Measurements from ENCODE around the gene NADK2. TPM values are rescaled to one million over a fixed set of nuclear protein-coding genes. Genes with fewer than 3 reads are reported as not detected.
"Not testable (repeated sequence)": the region's sequence is repeated elsewhere in the genome, so short reads cannot be mapped to it uniquely, and the experiment has no call there.

The NADK2 gene
- total RNA-seq, 1 experiment from 2014 or later: 16.0 TPM

DNA sequence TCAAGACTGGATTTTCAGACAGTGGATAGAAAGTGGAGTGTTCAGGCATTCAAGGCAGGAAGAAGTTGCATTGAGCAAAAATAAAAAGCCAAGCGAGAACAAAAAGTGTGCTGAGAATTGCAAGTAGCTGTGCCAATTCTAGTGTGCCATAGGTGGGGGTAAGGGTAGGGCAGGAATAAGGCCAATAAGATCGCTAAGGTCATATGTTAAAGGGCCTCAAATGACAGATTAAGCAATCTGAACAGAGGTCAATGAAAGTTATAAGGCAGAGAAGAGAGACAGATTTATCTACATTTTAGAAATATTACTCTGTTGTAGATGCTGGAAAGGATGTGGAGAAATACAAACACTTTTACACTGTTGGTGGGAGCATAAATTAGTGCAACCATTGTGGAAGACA lies 36.4 kb downstream of the NADK2 start:
- H3K27me3 ChIP-seq (ENCODE audit: control insufficient read depth, insufficient read depth, low read length): no peaks in the 10 kb centered on the region
- no peaks in the 10 kb centered on the region for H3K36me3 ChIP-seq (replicated peaks; ENCODE audit: control insufficient read depth, insufficient read depth, low read length)

DNA sequence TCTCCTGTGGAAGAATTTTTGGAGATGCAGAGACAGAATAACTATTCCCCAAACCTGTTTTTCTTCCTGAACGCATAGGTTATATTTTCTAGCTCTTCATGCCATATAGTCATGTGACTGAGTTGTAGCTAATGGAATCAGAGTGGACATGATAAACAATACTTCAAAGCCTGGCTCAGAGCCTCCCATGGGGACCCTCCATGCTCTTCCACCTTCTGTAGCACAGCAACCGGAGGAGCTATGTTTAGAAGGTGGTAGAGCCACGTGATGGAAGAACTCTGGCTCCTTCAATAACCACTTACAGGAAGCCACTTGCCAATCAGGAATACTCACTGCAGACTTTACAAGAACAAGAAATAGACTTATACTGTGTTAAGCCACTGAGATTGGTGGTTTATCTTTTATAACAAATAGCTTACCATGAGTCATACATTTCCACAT lies 39.2 kb downstream of the NADK2 start:
- no peak for DNase-seq
- no peaks in the 10 kb centered on the region for H3K36me3 ChIP-seq (replicated peaks; ENCODE audit: control insufficient read depth, insufficient read depth, low read length)
- H3K27me3 ChIP-seq (ENCODE audit: control insufficient read depth, insufficient read depth, low read length): no peaks in the 10 kb centered on the region
- H3K4me3 ChIP-seq (ENCODE audit: insufficient read depth, low read depth, low read length): no peak overlapping the region

More for the DNA sequence above, 36.4 kb downstream of the NADK2 start:
- no peak for DNase-seq
- H3K4me3 ChIP-seq (ENCODE audit: insufficient read depth, low read depth, low read length): no peak overlapping the region

GRCh38 chr5:36200513-36200912 lies 41.2 kb downstream of the NADK2 start:
- DNase-seq: no peak
- H3K4me3 ChIP-seq (ENCODE audit: insufficient read depth, low read depth, low read length): no peak overlapping the region
- no peaks in the 10 kb centered on the region for H3K27me3 ChIP-seq (ENCODE audit: control insufficient read depth, insufficient read depth, low read length)
- H3K36me3 ChIP-seq (replicated peaks; ENCODE audit: control insufficient read depth, insufficient read depth, low read length): peaks cover 1% of the 10 kb centered on the region; the same call in 1 of the 2 replicates

GRCh38 chr5:36199620-36200019 lies 42.1 kb downstream of the NADK2 start:
- no peak for DNase-seq
- H3K4me3 ChIP-seq (ENCODE audit: insufficient read depth, low read depth, low read length): no peak overlapping the region
- H3K27me3 ChIP-seq (ENCODE audit: control insufficient read depth, insufficient read depth, low read length): no peaks in the 10 kb centered on the region
- peaks cover 1% of the 10 kb centered on the region; the same call in 1 of the 2 replicates for H3K36me3 ChIP-seq (replicated peaks; ENCODE audit: control insufficient read depth, insufficient read depth, low read length)

- not testable (repeated sequence) for H3K36me3 ChIP-seq (replicated peaks; ENCODE audit: control insufficient read depth, insufficient read depth, low read length); DNase-seq; H3K27me3 ChIP-seq (ENCODE audit: control insufficient read depth, insufficient read depth, low read length); H3K4me3 ChIP-seq (ENCODE audit: insufficient read depth, low read depth, low read length)
Observed at GRCh38 chr5:36198783-36199182, 42.9 kb downstream of the NADK2 start.

DNA sequence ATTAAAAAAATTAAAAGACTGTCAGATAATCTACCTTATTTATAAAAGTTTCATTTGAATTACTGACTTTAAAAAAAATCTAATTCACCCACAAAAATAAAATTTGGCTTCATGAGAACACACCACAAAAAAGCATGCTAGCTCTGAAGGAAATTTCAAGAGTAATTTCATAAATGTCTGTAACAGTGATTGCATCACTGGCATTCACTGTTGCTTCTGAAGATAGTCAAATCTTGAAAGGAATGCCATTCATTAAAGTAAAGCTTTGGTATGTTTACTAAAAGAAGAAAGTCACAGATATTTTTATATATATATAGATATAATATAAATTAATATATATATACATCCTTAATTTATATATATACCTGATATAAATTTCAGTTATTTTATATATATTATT lies 43.4 kb downstream of the NADK2 start:
- no peak for DNase-seq
- no peaks in the 10 kb centered on the region for H3K27me3 ChIP-seq (ENCODE audit: control insufficient read depth, insufficient read depth, low read length)
- no peak overlapping the region for H3K4me3 ChIP-seq (ENCODE audit: insufficient read depth, low read depth, low read length)
- peaks cover 1% of the 10 kb centered on the region; the same call in 1 of the 2 replicates for H3K36me3 ChIP-seq (replicated peaks; ENCODE audit: control insufficient read depth, insufficient read depth, low read length)

DNA sequence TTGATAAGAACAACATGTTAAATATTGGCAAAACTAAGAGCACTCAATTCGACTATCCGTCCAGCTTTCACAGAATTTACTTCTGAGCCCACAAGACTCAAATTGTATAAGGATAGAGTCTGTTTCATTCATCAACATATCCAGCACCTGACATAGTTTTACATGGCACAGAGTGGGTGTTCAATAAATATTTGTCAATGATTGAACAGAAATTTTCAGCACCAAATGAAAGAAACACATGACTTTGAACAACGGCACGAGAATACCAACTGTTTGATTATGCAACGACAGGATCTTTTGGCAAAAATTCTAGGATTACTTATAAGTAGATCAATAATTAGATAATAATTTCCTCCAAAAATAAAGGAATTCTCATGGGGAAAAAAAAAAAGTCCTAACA lies 48.0 kb downstream of the NADK2 start:
- peaks cover 1% of the 10 kb centered on the region; the same call in 1 of the 2 replicates for H3K36me3 ChIP-seq (replicated peaks; ENCODE audit: control insufficient read depth, insufficient read depth, low read length)
- no peak for DNase-seq
- no peak overlapping the region for H3K4me3 ChIP-seq (ENCODE audit: insufficient read depth, low read depth, low read length)
- H3K27me3 ChIP-seq (ENCODE audit: control insufficient read depth, insufficient read depth, low read length): no peaks in the 10 kb centered on the region

- H3K27me3 ChIP-seq (ENCODE audit: control insufficient read depth, insufficient read depth, low read length); DNase-seq; H3K4me3 ChIP-seq (ENCODE audit: insufficient read depth, low read depth, low read length); H3K36me3 ChIP-seq (replicated peaks; ENCODE audit: control insufficient read depth, insufficient read depth, low read length): not testable (repeated sequence)
Observed at GRCh38 chr5:36184408-36184807, 57.3 kb downstream of the NADK2 start.

DNA sequence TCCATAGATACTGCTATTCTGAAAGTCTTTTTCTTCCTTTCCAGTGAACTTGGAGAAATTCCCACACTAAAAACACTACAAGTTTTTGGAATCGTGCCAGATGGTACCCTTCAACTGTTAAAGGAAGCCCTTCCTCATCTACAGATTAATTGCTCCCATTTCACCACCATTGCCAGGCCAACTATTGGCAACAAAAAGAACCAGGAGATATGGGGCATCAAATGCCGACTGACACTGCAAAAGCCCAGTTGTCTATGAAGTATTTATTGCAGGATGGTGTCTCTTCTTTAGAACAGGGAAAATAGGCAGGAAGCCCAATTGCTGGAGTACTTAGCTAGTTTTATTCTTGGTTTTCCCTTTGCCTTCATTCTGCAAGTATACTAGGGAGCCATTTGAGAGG lies 60.0 kb downstream of the NADK2 start:
- H3K27me3 ChIP-seq (ENCODE audit: control insufficient read depth, insufficient read depth, low read length): no peaks in the 10 kb centered on the region
- DNase-seq: no peak
- H3K36me3 ChIP-seq (replicated peaks; ENCODE audit: control insufficient read depth, insufficient read depth, low read length): peaks cover 5% of the 10 kb centered on the region
- no peak overlapping the region for H3K4me3 ChIP-seq (ENCODE audit: insufficient read depth, low read depth, low read length)

DNA sequence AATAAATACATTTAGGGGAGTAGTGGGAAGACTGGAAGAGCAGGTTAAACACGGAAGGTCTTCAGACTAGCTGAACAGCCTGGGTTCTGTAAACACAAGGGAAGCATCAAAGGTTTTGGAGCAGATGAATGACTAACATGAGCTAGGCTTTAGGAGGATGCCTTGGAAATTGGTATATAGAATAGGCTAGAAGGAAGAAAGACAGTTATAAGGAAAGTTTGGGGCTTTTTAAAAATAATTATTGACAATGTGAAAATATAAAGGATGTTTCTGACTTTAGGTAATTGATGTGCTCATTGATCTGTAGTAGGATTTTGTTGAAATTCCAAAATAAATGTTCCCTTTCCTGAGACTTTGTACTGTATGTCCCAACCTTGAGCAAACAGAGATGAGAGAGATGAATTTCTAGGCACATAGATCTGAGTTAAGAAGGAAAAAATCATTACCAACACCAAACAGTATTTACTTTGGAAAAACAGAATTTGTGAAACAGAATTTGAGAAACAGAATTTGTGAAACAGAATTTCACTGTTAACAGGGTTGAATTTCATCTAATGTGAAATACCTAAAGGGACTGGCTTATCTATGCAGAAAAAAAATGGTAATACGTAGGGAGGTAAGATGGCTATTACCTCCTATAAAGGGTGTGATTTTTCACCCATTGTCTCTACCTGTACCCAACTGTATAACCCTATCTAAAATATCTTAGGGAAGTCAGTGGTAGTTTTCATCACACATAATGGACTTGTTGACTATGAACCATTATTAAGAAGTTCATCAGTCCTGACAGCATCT lies 61.0 kb downstream of the NADK2 start:
- H3K27me3 ChIP-seq (ENCODE audit: control insufficient read depth, insufficient read depth, low read length): no peaks in the 10 kb centered on the region
- peaks cover 5% of the 10 kb centered on the region for H3K36me3 ChIP-seq (replicated peaks; ENCODE audit: control insufficient read depth, insufficient read depth, low read length)

DNA sequence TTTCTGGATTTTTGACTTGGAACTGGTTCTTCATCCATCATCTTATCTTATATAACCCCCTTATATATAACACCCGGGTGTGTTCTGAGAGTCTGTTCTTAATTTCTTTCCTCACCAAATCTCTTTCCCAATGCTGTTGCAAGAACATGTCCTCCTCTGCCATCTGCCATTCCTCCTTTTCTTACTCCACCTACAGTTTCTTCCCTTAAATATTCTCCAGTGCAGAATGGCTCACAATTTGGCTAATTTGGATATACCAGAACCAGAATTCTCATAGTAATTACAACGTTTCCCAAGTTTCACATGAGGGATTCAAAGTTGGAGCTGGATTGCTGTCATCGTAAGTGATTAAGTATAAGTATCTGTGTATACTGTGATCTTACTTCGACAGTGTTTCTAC lies 61.8 kb downstream of the NADK2 start:
- Histone ChIP-seq H3K4me3 (ENCODE audit: insufficient read depth, low read depth, low read length) (no peak overlapping the region), H3K36me3 (replicated peaks; ENCODE audit: control insufficient read depth, insufficient read depth, low read length) (peaks cover 5% of the 10 kb centered on the region), H3K27me3 (ENCODE audit: control insufficient read depth, insufficient read depth, low read length) (no peaks in the 10 kb centered on the region)
- DNase-seq: no peak

More for the DNA sequence above, 61.0 kb downstream of the NADK2 start:
- no peak overlapping the region for H3K4me3 ChIP-seq (ENCODE audit: insufficient read depth, low read depth, low read length)
- DNase-seq: no peak

GRCh38 chr5:36178524-36178890 lies 63.2 kb downstream of the NADK2 start:
- Histone ChIP-seq H3K4me3 (ENCODE audit: insufficient read depth, low read depth, low read length) (no peak overlapping the region), H3K36me3 (replicated peaks; ENCODE audit: control insufficient read depth, insufficient read depth, low read length) (peaks cover 8% of the 10 kb centered on the region), H3K27me3 (ENCODE audit: control insufficient read depth, insufficient read depth, low read length) (no peaks in the 10 kb centered on the region)
- DNase-seq: no peak

GRCh38 chr5:36177715-36178523 lies 63.8 kb downstream of the NADK2 start:
- H3K27me3 ChIP-seq (ENCODE audit: control insufficient read depth, insufficient read depth, low read length): no peaks in the 10 kb centered on the region
- H3K4me3 ChIP-seq (ENCODE audit: insufficient read depth, low read depth, low read length): no peak overlapping the region
- peak; percentile 7 for DNase-seq
- H3K36me3 ChIP-seq (replicated peaks; ENCODE audit: control insufficient read depth, insufficient read depth, low read length): peaks cover 8% of the 10 kb centered on the region

DNA sequence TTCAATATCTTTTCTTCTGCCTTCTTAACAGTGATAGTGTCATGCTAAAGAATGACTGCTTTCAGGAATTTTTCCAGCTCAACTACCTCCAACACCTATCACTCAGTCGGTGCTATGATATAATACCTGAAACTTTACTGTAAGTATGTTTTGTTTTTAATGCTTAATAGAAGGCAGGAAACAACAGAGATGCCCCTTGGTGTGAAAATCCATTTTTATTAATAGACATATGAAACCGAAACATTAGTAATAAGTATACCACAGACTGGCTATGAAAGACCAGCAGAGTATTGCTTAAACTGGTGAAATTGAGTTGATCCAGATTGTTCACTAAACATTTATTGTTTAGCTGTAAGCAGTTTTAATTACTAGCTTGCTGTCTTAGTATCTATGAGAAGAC lies 64.6 kb downstream of the NADK2 start:
- no peak overlapping the region for H3K4me3 ChIP-seq (ENCODE audit: insufficient read depth, low read depth, low read length)
- no peak for DNase-seq
- H3K36me3 ChIP-seq (replicated peaks; ENCODE audit: control insufficient read depth, insufficient read depth, low read length): peaks cover 8% of the 10 kb centered on the region
- H3K27me3 ChIP-seq (ENCODE audit: control insufficient read depth, insufficient read depth, low read length): no peaks in the 10 kb centered on the region

DNA sequence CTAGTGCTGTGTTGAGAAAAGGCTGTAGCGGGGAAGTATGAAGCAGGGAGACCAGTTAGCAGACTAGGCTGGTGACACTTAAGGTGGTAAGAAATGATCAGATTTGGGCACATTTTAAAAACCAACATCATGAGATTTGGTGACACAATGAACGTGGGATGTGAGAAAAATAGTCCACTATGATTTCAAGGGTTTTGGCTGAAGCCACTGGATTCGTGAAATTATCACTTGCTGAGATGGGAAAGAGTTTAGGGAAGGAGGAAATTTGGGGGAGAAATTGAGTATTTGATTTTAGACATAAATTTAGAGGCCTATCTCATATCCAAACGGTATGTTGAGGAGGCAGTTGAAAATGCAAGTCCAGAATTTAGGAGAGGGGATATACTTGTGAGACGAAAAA lies 66.7 kb downstream of the NADK2 start:
- Histone ChIP-seq H3K27me3 (ENCODE audit: control insufficient read depth, insufficient read depth, low read length) (no peaks in the 10 kb centered on the region), H3K4me3 (ENCODE audit: insufficient read depth, low read depth, low read length) (no peak overlapping the region), H3K36me3 (replicated peaks; ENCODE audit: control insufficient read depth, insufficient read depth, low read length) (peaks cover 13% of the 10 kb centered on the region)
- DNase-seq: no peak

All from H7 (cell line).